GM12878 (cell line): ENCODE results near the gene RPRML. TPM values are rescaled to one million over a fixed set of nuclear protein-coding genes. Genes with fewer than 3 reads are reported as not detected.

Experiments
- BACH1 ChIP-seq: fragments of 450-650 bp; IDR thresholded peaks from 2 replicates; pipeline ENCODE4 v1.6.1; 2017; ENCODE audit warnings: mild to moderate bottlenecking, borderline replicate concordance
- CUX1 ChIP-seq: IDR thresholded peaks from 2 replicates; pipeline ENCODE4 v1.6.1; 2012; ENCODE audit warnings: improper control_type of control experiment, low read depth, low read length; ENCODE audit not compliant: insufficient replicate concordance
- HCFC1 ChIP-seq: fragments of 150-350 bp; IDR thresholded peaks from 2 replicates; pipeline ENCODE4 v1.6.1; 2014; ENCODE audit warnings: low read length
- KLF5 ChIP-seq: fragments of 450-650 bp; IDR thresholded peaks from 2 replicates; pipeline ENCODE4 v1.6.1; 2014; ENCODE audit warnings: mild to moderate bottlenecking; ENCODE audit not compliant: partially characterized antibody
- LARP7 ChIP-seq: fragments of 450-650 bp; IDR thresholded peaks from 2 replicates; pipeline ENCODE4 v1.6.1; 2017; ENCODE audit warnings: mild to moderate bottlenecking
- MEF2A ChIP-seq: IDR thresholded peaks from 2 replicates; pipeline ENCODE4 v1.6.1; 2011; ENCODE audit warnings: low read depth, mild to moderate bottlenecking, low read length, moderate library complexity; ENCODE audit not compliant: insufficient read depth
- MTA3 ChIP-seq: IDR thresholded peaks from 2 replicates; pipeline ENCODE4 v1.6.1; 2012; ENCODE audit warnings: low read length, inconsistent platforms, borderline replicate concordance
- MYB ChIP-seq: fragments of 150-350 bp; IDR thresholded peaks from 2 replicates; pipeline ENCODE4 v1.6.1; 2014; ENCODE audit warnings: mild to moderate bottlenecking, low read depth, low read length, borderline replicate concordance
- POLR2A ChIP-seq: IDR thresholded peaks from 2 replicates; pipeline ENCODE4 v1.6.1; 2011; ENCODE audit warnings: low read depth, mild to moderate bottlenecking, low read length
- POLR2AphosphoS5 ChIP-seq: IDR thresholded peaks from 2 replicates; pipeline ENCODE4 v1.6.1; 2011; ENCODE audit warnings: mild to moderate bottlenecking, low read length, inconsistent platforms
- STAT3 ChIP-seq: IDR thresholded peaks from 2 replicates; pipeline ENCODE4 v1.6.1; 2011; ENCODE audit warnings: low read depth, low read length, improper control_type of control experiment
- TAF1 ChIP-seq: IDR thresholded peaks from 2 replicates; pipeline ENCODE4 v1.6.1; 2011; ENCODE audit warnings: mild to moderate bottlenecking, low read depth, low read length, borderline replicate concordance
- YBX1 ChIP-seq: fragments of 450-650 bp; IDR thresholded peaks from 2 replicates; pipeline ENCODE4 v1.6.1; 2016; ENCODE audit warnings: antibody characterized with exemption
- ZBTB33 ChIP-seq: fragments of 450-650 bp; IDR thresholded peaks from 2 replicates; pipeline ENCODE4 v1.6.1; 2017; ENCODE audit warnings: mild to moderate bottlenecking
- ZBTB4 ChIP-seq: fragments of 450-650 bp; formaldehyde crosslinking; IDR thresholded peaks from 2 replicates; pipeline ENCODE4 v1.4.0; 2022; ENCODE audit warnings: mild to moderate bottlenecking, moderate library complexity
- ZBTB40 ChIP-seq: fragments of 450-650 bp; IDR thresholded peaks from 2 replicates; pipeline ENCODE4 v1.6.1; 2016; ENCODE audit warnings: mild to moderate bottlenecking, moderate library complexity, borderline replicate concordance
- polyA plus RNA-seq, 11 experiments: library from polyadenylated mRNA; depleted of rRNA in 4 of 11; unstranded in 6 of 11; stranded (reverse) in 5 of 11; fragments of >200 nt; fragmentation: Nextera tagmentation in 4 of 11; fragmentation: Illumina TruSeq in 1 of 11; extraction: Ambion mirVana in 4 of 11; extraction: Trizol in 1 of 11; gene quantifications; 1 replicate in 1 of 11; 2 replicates in 10 of 11; pipeline versions ENCODE4 v1.2.1 to v1.2.3, GENCODE V29; 2011 to 2016; ENCODE audit warnings: inconsistent platforms in 2 of 11, missing spikeins in 2 of 11, low read depth in 1 of 11
- total RNA-seq, 4 experiments: library from RNA; depleted of rRNA in 3 of 4; stranded (reverse); fragments of >200 nt in 3 of 4; fragmentation: Illumina TruSeq in 1 of 4; extraction: Trizol in 1 of 4; gene quantifications; 2 replicates each; pipeline versions ENCODE4 v1.2.1 to v1.2.3, GENCODE V29; 2013 to 2021

Gene RPRML
- total and polyA plus RNA-seq, 10 of the 15 experiments (the other 5 are each of a cell fraction or from before 2014, with no cell fraction given): not detected

GRCh38 chr17:46989637-46990431 is 10.8 kb upstream of the RPRML start (continued):
- no peak for TF ChIP-seq MYB
- no peak for TF ChIP-seq STAT3
- TF ChIP-seq ZBTB4: no peak
- no peak for TF ChIP-seq POLR2A
- TF ChIP-seq MEF2A: no peak
- no peak for TF ChIP-seq BACH1
- no peak for TF ChIP-seq YBX1
- TF ChIP-seq LARP7: no peak
- no peak for TF ChIP-seq ZBTB33
- TF ChIP-seq MTA3: no peak
- TF ChIP-seq HCFC1: no peak
- TF ChIP-seq ZBTB40: no peak
- no peak for TF ChIP-seq CUX1
- no peak for TF ChIP-seq KLF5
- no peak for TF ChIP-seq TAF1
- no peak for TF ChIP-seq POLR2AphosphoS5
